HG02885 (cell line): ENCODE data around the gene LMAN1.

ENCODE experiments used
- ATAC-seq: cut with Tn5 transposase; IDR thresholded peaks from one replicate; pipeline ENCODE4 v1.9.1; 2021; ENCODE audit warnings: mild to moderate bottlenecking; ENCODE audit not compliant: unreplicated experiment, poor library complexity

LMAN1 gene, protein sequence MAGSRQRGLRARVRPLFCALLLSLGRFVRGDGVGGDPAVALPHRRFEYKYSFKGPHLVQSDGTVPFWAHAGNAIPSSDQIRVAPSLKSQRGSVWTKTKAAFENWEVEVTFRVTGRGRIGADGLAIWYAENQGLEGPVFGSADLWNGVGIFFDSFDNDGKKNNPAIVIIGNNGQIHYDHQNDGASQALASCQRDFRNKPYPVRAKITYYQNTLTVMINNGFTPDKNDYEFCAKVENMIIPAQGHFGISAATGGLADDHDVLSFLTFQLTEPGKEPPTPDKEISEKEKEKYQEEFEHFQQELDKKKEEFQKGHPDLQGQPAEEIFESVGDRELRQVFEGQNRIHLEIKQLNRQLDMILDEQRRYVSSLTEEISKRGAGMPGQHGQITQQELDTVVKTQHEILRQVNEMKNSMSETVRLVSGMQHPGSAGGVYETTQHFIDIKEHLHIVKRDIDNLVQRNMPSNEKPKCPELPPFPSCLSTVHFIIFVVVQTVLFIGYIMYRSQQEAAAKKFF

DNA sequence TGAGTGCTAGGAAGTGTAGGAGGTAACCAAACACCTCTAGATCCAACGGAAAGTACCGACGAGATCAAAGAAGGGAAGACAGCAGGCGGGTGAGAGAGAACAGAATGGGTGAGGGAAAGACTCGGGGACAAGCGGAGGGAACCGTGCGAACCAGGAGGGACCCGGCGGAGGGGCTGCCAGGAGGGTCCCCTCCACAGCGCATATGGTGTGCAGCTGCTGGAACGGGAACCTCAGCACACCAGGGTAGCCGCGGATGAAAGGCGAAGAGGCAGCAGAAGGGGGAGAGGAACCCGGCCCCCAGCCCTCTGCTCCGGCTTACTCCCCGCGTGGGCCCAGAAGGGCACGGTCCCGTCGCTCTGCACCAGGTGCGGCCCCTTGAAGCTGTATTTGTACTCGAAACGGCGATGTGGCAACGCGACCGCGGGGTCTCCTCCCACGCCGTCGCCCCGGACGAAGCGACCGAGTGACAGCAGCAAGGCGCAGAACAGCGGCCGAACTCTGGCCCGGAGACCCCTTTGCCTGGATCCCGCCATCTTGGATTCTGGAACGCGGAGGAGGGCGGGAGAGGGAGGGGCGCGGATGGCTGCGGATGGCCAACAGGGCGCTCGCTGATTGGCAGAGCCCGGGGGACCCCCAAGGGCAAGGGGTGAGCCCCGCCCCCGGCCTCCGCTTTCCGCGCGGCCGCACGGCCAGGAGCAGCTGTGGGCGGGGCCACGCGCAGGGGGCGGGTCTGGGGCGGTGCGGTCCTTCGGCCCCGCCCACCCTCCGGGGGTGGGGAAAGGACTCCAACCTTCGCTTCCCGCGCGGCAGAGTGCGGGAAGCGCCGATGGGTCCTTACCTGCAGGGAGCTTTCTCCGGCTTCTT lies at the start of gene LMAN1:
TSS of gene LMAN1 (minus strand) at position 554 of the 864 bp plus-strand sequence. CDS start at position 533, 21 bp downstream.
- ATAC-seq: peak; percentile 97

- peak; percentile 97 for ATAC-seq
Observed at GRCh38 chr18:59402432-59403090, 43.5 kb upstream of the LMAN1 start.

DNA sequence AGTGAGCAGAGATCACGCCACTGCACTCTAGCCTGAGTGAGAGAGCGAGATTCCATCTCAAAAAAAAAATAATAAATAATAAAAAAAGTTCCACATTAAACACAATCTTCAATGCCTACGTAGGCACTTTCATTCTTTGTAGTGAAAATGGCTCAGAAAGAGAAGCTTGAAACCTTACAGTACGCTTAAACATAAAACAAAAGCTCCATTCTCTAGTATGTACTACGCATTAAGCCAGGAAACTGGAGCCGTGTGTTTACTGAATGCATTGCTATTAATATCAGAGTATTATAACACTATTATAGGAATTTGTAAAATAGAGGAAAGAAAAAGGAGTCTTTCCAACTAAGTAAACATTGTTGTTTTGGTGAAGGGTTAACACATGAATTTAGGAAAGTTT lies 41.3 kb upstream of the LMAN1 start:
- ATAC-seq: no peak

- no peak for ATAC-seq
Observed at GRCh38 chr18:59395226-59396175, 36.4 kb upstream of the LMAN1 start.

GRCh38 chr18:59393381-59393780 lies 34.3 kb upstream of the LMAN1 start:
- ATAC-seq: no peak

GRCh38 chr18:59388817-59389216 lies 29.8 kb upstream of the LMAN1 start:
- no peak for ATAC-seq

DNA sequence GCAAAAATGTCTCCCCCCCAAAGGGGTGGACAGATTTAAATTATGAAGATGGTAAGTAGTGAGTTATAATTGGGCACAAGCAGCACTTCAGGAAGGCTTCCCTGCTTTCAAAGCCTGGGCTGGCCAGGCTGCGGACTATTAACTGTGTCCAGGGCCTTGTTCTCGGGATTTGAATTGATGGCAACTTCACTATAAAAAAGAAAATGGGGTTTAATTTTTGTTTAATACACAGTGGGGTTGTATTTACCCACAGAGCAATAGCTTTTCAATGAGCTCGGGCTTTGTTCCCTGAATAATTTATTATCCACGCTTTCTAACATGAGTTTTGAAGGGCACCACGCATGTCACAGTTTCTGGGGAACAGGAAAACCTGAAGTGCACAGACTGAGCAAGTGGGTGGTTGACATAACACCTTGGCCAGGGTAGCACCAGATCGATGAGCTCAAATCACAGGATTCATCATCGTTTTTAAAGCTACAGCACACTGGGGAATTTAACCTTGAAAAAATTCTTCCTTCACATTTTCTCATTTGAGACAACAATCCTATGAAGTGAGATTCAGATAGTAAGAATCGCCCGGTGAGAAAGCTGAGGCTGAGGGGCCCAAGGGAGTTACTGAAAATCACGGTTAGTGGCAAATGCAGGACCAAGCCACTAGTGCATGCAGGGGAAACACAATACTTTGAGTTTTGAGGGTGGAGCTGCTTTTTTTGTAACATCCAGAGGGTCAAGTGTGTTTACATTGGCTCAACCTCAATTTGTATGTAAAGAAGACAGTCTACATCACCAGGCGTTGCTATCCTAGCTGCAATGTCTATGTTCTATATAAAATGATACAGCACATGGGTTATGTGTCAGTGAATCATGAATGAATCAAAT lies 28.9 kb upstream of the LMAN1 start:
- no peak for ATAC-seq

DNA sequence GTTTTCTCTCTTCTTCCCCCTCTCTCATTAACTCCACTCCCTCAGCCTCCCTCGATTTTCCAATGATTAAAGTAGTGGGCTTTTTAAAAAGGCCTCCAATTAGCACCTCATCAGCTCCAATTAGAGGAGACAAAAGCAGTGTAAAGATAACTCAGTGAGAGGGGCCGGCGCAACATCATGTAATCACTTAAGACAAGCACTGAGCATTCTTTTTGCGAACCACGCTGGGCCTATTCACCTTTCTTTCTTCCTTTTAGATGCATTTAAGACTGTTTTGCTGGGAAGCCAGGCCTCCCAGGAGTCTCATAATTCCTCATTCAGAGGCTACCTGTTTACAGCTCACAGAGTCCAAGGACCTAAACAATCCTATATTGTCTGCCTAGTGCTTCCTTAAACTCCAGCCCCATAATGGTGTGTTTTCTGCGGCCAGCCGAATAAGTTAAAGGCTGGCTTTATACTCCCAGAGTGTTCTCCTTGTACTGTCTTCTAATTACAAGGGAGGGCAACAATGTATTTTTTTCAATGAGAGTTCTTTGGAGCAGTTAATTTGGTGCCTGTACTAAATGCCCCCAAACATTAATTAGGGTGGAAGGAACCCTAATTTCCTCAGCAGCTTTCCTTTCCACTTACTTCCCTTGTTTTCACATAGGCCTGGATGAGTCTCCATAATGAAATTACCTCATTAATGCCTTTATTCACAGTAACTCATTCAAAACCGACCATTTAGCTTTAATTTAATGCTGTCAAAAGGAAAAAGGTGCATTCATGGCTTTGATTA lies 28.0 kb upstream of the LMAN1 start:
- no peak for ATAC-seq

- no peak for ATAC-seq
Observed at GRCh38 chr18:59385191-59385590, 26.1 kb upstream of the LMAN1 start.

GRCh38 chr18:59383851-59384250 lies 24.8 kb upstream of the LMAN1 start:
- ATAC-seq: no peak

- ATAC-seq: no peak
Observed at GRCh38 chr18:59382383-59382782, 23.3 kb upstream of the LMAN1 start.

- no peak for ATAC-seq
Observed at GRCh38 chr18:59381949-59382348, 22.9 kb upstream of the LMAN1 start.

DNA sequence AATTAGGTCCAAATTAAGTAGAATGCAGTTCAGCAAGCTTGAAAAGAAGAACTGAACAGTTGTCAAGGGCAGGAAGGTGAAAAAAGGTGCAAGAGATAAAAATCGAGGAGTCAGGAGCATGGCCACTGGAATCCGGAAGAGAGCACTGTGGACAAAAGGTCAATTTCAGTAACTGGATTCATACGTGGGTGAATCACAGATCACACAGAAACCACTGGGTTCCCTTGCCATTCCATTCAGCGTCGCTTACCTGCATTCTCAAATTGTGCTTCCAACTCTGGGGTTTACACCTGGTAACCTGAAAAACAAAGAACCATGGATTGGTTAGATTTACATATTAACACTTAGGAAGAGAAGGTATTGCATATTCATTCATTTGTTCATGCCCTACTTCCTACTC lies 21.6 kb upstream of the LMAN1 start:
- ATAC-seq: no peak

GRCh38 chr18:59379772-59380522 lies 20.9 kb upstream of the LMAN1 start:
- ATAC-seq: no peak

GRCh38 chr18:59377613-59378337 lies 18.7 kb upstream of the LMAN1 start:
- ATAC-seq: no peak

DNA sequence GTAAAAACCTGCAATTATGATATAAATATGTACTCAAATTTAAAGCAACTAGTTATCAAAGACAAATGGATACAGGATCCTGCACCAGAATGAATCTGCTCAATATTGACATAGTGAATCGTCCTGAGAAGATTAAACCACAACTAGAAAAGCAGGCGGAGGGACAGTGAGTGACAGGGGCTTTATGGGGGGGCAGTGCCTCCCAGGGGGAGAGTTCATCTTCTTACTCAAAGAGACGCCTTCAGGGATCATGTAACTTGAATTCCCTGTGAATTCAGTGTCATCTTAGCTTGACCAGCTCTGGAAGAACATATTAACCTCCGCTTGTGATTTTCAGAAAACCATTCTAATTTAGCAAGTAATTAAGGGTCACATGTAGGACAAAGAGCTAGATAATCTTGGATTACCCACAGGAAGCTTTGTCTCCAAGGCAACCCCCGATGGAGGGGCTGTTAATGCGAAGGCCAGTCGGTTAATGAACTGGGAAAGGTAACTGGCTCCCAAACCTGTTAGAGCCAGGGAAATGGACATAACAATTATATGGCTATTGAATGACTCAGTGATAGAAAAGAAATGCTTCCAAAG lies 17.4 kb upstream of the LMAN1 start:
- no peak for ATAC-seq
